Thymus (tissue), 11 donors: ENCODE data around the gene MYRIP. TPM values are rescaled to one million over a fixed set of nuclear protein-coding genes. Genes with fewer than 3 reads are reported as not detected.
"Not testable (repeated sequence)": the region's sequence is repeated elsewhere in the genome, so short reads cannot be mapped to it uniquely, and the experiment has no call there.

Experiments
- DNase-seq, 9 donors: peaks; one replicate each; pipeline ENCODE4 v3.0.0-alpha.2; 2013; ENCODE audit warnings: low spot score in 9 of 9, low read depth in 6 of 9, missing footprints in 1 of 9
- H3K27ac ChIP-seq, 2 donors: one replicate each; pipeline ENCODE4 v1.5.1; 2013; ENCODE audit warnings: control low read depth in 1 of 2, low read depth in 1 of 2, low read length in 1 of 2, mild to moderate bottlenecking in 1 of 2, moderate library complexity in 1 of 2
- H3K27me3 ChIP-seq, 2 donors: one replicate each; pipeline ENCODE4 v1.5.1; 2013; ENCODE audit warnings: low read length in 1 of 2; ENCODE audit not compliant: control insufficient read depth in 2 of 2, insufficient read depth in 1 of 2
- H3K36me3 ChIP-seq, 2 donors: one replicate each; pipeline ENCODE4 v1.5.1; 2013; ENCODE audit warnings: low read length in 1 of 2, mild to moderate bottlenecking in 1 of 2, moderate library complexity in 1 of 2; ENCODE audit not compliant: control insufficient read depth in 2 of 2, insufficient read depth in 2 of 2
- H3K4me1 ChIP-seq, 2 donors: one replicate each; pipeline ENCODE4 v1.5.1; 2013; ENCODE audit warnings: low read length in 2 of 2; ENCODE audit not compliant: control insufficient read depth in 2 of 2, insufficient read depth in 2 of 2
- H3K4me3 ChIP-seq, 2 donors: one replicate each; pipeline ENCODE4 v1.5.1; 2013; ENCODE audit warnings: low read length in 2 of 2, control low read depth in 1 of 2, mild to moderate bottlenecking in 1 of 2
- H3K9me3 ChIP-seq, 2 donors: one replicate each; pipeline ENCODE4 v1.5.1; 2013; ENCODE audit warnings: low read length in 1 of 2, mild to moderate bottlenecking in 1 of 2; ENCODE audit not compliant: control insufficient read depth in 2 of 2, insufficient read depth in 1 of 2
- WGBS: extraction: QIAGEN DNeasy Blood & Tissue Kit; methylation state at CpG from one replicate; pipeline ENCODE4 v1.1.7; 2013; 5-methylcytosine and 5-hydroxymethylcytosine counted together
- polyA plus RNA-seq: library from polyadenylated mRNA; stranded (reverse); fragments of 200-250 nt; gene quantifications from one replicate; pipeline ENCODE4 v1.2.3, GENCODE V29; 2013
- total RNA-seq: library from RNA; stranded (reverse); fragments of 120-200 nt; gene quantifications from one replicate; pipeline ENCODE4 v1.2.4, GENCODE V29; 2013
- donor health status: healthy.

Gene MYRIP
- total and polyA plus RNA-seq, 2 donors, result 0.28 to 1.6 TPM

DNA sequence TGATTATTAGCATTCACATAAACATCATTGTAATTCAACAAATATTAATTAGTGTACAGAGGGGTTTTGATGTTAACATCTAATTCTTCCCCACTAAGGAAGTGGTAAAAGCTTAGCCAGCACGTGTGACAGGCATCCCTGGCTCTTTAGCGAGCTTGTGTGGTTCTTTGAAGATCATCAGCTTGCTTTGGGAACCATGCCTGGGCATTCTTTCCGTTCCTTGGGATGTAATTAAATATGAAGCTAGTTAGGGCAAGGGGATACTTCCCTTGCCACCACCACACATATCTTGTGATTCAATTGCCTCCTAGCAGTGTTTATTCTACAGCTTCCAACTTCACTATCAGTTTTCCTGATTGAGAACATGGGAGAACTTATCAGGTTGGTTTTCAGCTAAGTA lies 246.5 kb downstream of the MYRIP start:
- 76% methylated on average over 3 of the region's 3 CpGs for WGBS
- no peaks in the 10 kb centered on the region for H3K36me3 ChIP-seq
- no peak for DNase-seq

DNA sequence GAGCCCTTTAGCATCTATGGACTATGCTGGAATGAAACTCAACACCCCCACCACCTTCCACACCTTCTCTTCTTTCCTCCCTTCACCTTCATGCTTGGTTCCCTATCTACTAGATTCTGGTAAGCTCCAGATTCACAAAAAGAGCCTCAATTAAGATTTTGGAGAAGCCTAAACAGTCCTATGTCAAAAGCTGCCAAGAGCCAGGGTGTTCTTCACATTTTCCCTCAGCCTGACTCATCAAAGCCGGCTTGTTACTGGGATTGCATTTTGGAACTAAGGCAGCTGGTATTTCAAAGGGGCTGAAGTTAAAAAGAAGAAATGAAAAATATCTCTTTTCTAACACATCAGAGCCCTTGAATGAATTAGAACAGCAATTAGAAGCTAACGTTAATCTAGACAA lies 247.7 kb downstream of the MYRIP start:
- 97% methylated on average over 2 of the region's 2 CpGs for WGBS
- DNase-seq, result no peak
- Histone ChIP-seq H3K36me3 (no peaks in the 10 kb centered on the region), H3K27ac (no peak overlapping the region), H3K27me3 (no peaks in the 10 kb centered on the region), H3K4me3 (no peak overlapping the region), H3K9me3 (no peaks in the 10 kb centered on the region), H3K4me1 (no peaks in the 10 kb centered on the region)

More for the DNA sequence above, 246.5 kb downstream of the MYRIP start:
- Histone ChIP-seq H3K4me3 (no peak overlapping the region), H3K9me3 (no peaks in the 10 kb centered on the region), H3K27ac (no peak overlapping the region), H3K27me3 (no peaks in the 10 kb centered on the region), H3K4me1 (no peaks in the 10 kb centered on the region)

DNA sequence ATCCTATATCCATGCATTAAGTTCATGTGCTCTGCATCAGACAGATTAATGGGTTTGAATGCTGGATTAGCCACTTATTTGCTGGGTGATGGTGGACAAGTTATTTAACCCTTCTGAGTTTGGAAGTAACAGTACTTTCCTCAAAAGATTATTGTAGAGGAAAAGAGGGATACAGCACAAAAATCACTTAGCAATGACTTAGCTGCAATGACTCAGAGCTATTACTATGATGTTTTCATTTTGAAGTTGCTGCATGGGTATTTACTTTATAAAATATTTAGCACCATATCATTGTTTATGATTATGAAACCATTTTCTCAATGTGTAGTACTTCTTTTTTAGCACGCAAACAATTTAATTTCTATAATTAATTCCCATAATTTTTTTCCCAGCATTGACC lies 248.4 kb downstream of the MYRIP start:
- no peaks in the 10 kb centered on the region for H3K36me3 ChIP-seq
- no peak for DNase-seq
- no peak overlapping the region for H3K4me3 ChIP-seq
- WGBS, result 99% methylated on average over 1 of the region's 1 CpG
- H3K27ac ChIP-seq, result no peak overlapping the region
- H3K9me3 ChIP-seq, result no peaks in the 10 kb centered on the region
- no peaks in the 10 kb centered on the region for H3K27me3 ChIP-seq
- no peaks in the 10 kb centered on the region for H3K4me1 ChIP-seq

DNA sequence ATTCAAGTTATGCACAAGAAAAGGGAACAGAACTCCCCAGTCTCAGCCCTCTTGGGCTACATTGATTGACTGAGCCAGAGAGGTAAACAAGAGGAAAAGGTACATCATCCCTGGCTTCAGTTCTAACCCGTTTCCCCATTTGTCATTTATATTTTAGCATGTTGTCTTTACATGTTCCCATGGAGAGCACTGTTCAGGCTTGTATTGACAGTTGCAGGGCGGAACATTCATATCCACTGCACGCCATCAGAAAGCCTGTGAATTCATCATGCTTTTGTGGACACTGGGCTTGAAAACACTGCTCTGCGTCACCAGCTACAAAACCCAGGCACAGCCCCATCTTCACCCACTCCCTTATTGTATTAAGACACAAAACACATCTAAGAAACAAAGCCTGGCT lies 259.2 kb downstream of the MYRIP start:
- peak in 1 of 9 donors; percentile 5 for DNase-seq
- Histone ChIP-seq H3K27ac (peak overlapping the region in 1 of 2 donors; percentile 45), H3K4me3 (no peak overlapping the region), H3K9me3 (no peaks in the 10 kb centered on the region), H3K27me3 (no peaks in the 10 kb centered on the region), H3K36me3 (no peaks in the 10 kb centered on the region), H3K4me1 (no peaks in the 10 kb centered on the region)
- WGBS, result 88% methylated on average over 4 of the region's 4 CpGs

DNA sequence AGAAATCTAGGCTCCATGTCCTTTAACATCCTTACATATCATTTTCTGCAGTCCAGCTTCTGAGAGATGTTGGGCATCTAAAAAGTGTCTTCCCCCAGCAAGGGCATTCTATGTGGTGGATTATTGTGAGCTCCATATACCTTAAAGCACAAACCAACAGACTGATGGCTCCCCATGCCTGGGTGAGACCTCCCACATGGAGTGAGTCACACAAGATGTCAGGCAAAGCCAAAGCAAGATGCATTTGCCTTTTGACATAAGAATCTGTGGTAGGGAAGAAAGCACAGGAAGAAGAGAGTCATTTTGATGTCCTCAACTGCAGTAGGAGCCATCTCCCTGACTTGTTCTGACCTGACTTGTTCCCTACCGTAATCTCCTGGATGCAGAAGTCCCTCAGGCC lies 261.4 kb downstream of the MYRIP start:
- no peak overlapping the region for H3K4me3 ChIP-seq
- H3K27me3 ChIP-seq, result no peaks in the 10 kb centered on the region
- no peaks in the 10 kb centered on the region for H3K36me3 ChIP-seq
- WGBS, result 98% methylated on average over 1 of the region's 1 CpG
- H3K27ac ChIP-seq, result no peak overlapping the region
- H3K4me1 ChIP-seq, result no peaks in the 10 kb centered on the region
- no peaks in the 10 kb centered on the region for H3K9me3 ChIP-seq
- no peak for DNase-seq

DNA sequence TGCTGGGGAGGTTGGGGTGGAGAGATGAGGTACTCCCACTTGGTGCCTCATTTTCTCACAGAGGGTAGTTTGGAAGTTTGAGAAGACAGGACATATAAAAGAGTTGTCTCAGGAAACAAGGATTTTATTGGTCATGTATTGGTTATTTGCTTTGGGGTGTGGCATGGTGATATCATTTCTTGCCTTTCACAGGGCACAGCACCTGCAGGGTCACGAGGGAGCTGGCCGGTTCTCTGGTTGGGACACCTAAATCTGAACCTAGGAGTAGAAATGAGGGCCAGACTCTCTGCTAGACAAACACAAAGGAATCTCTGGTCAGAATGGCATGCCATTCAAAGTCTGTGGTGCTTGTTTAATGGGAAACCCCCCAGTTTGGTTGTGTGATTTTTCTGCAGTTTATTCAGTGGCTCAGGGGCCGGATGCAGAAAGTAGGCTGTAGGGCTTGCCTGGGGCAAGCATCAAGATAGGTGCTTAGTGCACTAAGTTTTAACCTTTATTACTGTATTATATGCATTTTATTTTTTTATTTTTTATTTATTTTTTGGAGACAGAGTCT lies 262.4 kb downstream of the MYRIP start:
- Histone ChIP-seq H3K27ac (no peak overlapping the region), H3K4me1 (no peaks in the 10 kb centered on the region), H3K4me3 (no peak overlapping the region), H3K9me3 (no peaks in the 10 kb centered on the region), H3K27me3 (no peaks in the 10 kb centered on the region), H3K36me3 (no peaks in the 10 kb centered on the region)
- DNase-seq, result no peak
- WGBS, result over 99% methylated on average over 3 of the region's 3 CpGs

DNA sequence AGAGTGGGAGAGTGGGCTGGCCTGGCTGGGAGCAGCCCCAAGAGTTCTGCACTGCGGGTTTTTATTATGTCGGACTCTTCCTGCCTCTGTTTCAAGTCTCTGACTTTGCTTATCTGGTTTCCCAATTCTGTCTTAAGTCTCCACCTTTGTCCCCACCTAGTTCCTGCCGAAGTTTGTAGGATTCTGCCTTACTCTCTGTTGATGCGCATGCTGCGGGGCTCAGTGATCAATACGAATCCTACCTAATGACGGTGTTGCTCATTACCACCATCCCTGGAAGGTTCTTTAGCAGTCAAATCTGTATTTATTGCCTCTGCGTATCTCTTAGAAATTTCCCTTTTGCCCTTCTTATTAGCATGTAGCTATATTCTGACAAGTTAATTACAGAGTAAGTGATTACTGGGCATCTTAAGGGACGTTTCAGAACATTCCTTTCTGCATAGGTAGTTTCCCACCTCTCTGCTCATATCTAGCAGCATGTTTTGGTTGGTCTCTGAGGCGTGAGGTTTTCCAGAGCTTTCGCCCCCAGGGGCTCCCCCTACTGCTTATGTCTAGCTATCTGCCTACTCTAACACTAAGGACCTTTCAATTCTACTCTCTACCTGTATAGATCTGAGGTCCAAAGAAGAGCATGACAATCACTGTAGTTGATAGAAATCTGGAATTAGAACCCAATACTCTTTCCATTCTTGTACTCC lies 264.1 kb downstream of the MYRIP start:
- no peak overlapping the region for H3K4me3 ChIP-seq

DNA sequence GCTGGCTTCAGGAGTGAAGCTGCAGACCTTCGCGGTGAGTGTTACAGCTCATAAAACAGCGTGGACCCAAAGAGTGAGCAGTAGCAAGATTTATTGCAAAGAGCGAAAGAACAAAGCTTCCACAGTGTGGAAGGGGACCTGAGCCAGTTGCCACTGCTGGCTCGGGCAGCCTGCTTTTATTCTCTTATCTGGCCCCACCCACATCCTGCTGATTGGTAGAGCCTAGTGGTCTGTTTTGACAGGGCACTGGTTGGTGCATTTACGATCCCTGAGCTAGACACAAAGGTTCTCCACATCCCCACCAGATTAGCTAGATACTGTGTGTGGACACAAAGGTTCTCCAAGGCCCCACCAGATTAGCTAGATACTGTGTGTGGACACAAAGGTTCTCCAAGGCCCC lies 267.7 kb downstream of the MYRIP start:
- H3K4me3 ChIP-seq, H3K27me3 ChIP-seq, H3K4me1 ChIP-seq, H3K36me3 ChIP-seq, H3K9me3 ChIP-seq, H3K27ac ChIP-seq, DNase-seq: not testable (repeated sequence)
- 96% methylated on average over 6 of the region's 6 CpGs for WGBS

More for the DNA sequence above, 264.1 kb downstream of the MYRIP start:
- no peak for DNase-seq
- WGBS, result 74% methylated on average over 11 of the region's 11 CpGs
- Histone ChIP-seq H3K9me3 (no peaks in the 10 kb centered on the region), H3K27ac (no peak overlapping the region), H3K36me3 (no peaks in the 10 kb centered on the region), H3K27me3 (no peaks in the 10 kb centered on the region), H3K4me1 (no peaks in the 10 kb centered on the region)

DNA sequence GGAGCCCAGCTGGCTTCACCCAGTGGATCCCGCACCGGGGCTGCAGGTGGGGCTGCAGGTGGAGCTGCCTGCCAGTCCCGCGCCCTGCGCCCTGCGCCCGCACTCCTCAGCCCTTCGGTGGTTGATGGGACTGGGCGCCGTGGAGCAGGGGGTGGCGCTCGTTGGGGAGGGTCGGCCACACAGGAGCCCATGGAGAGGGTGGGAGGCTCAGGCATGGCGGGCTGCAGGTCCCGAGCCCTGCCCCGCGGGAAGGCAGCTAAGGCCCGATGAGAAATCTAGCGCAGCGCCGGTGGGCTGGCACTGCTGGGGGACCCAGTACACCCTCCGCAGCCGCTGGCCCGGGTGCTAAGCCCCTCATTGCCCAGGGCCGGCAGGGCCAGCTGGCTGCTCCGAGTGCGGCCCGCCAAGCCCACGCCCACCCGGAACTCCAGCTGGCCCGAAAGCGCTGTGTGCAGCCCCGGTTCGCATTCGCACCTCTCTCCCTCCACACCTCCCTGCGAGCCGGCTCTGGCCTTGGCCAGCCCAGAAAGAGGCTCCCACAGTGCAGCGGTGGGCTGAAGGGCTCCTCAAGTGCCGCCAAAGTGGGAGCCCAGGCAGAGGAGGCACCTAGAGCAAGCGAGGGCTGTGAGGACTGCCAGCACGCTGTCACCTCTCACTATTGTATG lies 268.6 kb downstream of the MYRIP start:
- not testable (repeated sequence) for H3K9me3 ChIP-seq, H3K4me1 ChIP-seq, H3K27me3 ChIP-seq, H3K4me3 ChIP-seq, H3K36me3 ChIP-seq, DNase-seq, H3K27ac ChIP-seq
- WGBS, result 98% methylated on average over 41 of the region's 41 CpGs
